GM21619 (cell line): ENCODE results near the gene CPLANE2.
"Not testable (repeated sequence)": the region's sequence is repeated elsewhere in the genome, so short reads cannot be mapped to it uniquely, and the experiment has no call there.

ENCODE experiments used
- ATAC-seq: cut with Tn5 transposase; IDR thresholded peaks from one replicate; pipeline ENCODE4 v1.9.1; 2021; ENCODE audit not compliant: unreplicated experiment

CPLANE2 gene

DNA sequence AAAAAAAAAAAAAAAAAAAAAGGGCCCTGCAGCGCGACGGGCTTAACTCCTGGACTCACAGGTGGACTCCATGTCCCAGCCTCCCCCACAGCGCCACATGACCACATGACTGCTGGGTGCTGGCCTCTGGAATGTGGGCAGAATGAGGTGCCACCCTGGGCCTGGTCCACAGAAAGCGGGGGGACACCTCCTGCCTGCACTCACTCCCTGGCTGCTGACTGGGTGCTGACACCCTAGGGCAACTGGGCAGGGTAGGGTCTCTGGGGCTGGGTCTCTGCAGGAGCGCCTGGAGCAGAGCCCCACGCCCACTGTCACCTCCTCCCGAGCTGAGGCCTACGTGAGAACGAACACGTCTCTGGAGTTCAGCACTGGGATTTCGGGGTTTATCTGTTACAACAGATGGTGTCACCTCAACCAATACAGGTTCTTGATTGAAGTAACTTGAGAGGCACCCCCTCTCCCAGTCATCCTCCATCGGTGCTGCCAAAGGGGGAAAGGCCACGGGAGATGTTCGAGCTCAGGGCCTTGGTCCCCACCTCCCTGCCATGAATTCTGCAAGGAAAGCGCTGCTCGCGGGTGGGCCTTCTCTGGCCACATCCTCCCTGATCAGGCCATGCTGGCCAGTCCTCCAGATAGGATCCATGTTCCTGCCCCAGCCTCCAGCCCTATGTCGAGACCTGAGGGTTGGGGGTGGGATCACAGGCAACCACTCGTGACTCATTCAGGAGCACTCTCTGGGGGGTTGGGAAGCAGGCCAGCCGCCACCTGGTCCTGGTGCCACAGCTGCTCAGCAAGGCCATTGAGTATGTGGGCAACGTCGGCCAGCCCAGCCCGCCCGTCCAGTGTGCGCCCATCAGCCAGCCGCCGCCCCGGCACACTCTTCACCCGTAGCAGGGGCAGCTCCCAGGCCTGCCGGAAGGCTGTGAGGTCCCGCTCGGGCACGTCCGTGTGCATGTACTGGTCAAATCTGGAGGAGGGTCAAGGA, 5.4 kb downstream of the CPLANE2 start:
- ATAC-seq: no peak

DNA sequence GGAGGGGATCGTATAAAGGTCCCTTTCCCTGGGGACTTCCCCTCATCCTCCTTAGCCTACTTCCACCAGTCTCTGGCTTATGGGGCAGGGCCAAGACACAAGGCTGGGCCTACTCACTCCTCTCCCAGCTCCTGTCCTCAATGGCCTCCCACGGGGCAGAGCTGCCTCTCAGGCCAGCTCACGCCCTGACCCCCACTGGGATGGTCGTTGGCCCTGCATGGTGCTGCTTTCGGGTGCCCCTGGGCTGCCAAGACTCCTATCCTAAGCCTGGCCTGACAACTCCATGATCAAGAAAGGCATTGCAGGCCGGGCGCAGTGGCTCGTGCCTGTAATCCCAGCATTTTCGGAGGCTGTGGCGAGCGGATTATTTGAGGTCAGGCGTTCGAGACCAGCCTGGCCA, 6.2 kb downstream of the CPLANE2 start:
- no peak for ATAC-seq

DNA sequence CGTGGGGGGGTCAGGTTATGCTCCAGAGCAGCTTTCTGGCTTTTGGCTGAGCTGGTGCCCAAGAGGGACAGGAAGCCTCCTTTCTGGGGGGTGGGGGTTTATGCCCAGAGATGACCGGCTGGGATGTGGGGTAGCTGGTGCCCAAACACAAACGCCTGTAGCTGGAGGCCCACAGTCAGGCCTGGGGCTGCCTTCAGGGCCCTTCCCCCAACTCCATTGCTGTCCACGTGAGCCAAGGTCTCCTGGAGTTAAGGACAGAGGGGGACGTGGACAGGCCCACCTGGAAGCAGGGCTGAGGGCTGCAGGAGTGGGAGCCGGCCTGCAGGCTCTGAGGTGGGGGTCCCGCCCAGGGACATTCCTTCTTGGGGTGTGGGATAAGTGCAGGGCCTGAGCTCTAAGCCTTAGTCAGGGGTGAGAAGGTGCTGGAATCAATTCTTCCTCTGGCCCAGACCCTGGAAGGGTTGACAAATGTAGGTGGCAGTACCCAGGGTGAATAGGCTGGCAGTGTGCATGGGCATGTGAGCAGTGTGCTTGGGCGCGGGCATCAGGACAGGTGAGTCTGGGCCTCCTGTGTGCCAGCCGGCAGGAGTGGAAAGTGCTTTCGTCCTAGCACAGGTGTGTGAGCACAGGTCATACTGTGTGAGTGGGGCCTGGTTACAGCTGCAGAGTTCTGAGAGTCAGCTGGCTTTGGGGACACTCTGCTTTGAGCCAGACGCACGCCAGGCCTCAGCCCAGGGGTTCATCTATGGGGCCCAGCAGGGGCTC, 6.8 kb downstream of the CPLANE2 start:
- no peak for ATAC-seq

- no peak for ATAC-seq
Observed at GRCh38 chr1:16226490-16227179, 10.3 kb downstream of the CPLANE2 start.

DNA sequence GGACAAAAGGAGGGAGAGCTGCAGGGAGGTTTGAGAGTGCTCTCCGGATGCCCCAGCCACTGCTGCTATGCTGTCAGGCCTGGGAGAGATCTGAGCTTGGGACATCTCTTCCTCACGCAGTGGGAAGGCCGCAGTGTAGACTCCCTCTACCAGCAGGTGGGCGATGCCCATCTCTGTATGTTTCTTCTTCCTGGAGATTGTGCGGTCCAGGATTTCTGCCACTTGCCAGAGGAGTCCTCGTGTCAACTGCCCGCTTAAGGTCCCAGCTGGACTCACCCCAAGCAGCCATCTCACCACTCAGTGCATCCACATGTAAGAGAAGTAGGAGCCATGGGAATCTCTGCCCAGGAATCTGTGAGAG, 10.9 kb downstream of the CPLANE2 start:
- ATAC-seq: no peak

DNA sequence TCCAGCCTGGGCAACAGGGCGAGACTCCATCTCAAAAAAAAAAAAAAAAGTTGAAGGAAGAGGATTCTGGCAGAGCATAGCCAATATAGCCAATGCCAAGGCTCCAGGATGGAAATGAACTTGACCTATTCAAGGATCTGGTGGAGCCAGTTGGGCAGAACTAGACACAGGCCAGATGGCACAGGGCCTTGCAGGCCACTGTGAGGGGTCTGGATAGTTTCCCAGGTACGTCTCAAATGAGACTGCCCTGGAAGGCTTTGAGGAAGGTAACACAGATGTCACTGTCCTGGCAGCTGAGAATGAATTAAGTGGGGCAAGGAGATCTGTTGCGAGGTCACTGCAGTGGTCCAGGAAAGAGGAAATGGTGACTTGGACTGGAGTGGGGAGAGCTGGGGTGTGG, 12.5 kb downstream of the CPLANE2 start:
- no peak for ATAC-seq

DNA sequence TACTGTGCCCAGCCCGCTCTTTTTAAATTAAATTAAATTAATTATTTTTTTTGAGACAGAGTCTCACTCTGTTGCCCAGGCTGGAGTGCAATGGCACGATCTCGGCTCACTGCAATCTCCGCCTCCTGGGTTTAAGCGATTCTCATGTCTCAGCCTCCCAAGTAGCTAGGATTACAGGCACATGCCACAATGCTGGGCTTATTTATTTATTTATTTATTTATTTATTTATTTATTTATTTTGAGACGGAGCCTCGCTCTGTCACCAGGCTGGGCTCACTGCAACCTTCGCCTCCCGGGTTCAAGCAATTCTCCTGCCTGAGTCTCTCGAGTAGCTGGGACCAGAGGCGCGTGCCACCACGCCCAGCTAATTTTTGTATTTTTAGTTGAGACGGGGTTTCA, 14.3 kb downstream of the CPLANE2 start:
- not testable (repeated sequence) for ATAC-seq

DNA sequence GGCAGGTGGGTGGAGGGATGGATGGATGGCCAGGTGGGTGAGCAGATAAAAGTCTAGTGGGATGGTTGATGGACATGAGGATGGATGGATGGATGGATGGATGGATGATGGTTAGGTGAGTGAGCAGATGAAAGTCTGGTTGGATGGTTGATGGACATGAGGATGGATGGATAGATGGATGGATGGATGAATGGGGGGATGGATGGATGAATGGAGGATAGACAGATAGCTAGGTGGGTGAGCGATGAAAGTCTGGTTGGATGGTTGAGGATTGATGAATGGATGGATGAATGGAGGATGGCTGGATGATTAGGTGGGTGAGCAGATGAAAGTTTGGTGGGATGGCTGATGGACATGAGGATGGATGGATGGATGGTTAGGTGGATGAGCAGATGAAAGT, 15.5 kb downstream of the CPLANE2 start:
- ATAC-seq: no peak

- no peak for ATAC-seq
Observed at GRCh38 chr1:16219968-16220500, 16.9 kb downstream of the CPLANE2 start.

DNA sequence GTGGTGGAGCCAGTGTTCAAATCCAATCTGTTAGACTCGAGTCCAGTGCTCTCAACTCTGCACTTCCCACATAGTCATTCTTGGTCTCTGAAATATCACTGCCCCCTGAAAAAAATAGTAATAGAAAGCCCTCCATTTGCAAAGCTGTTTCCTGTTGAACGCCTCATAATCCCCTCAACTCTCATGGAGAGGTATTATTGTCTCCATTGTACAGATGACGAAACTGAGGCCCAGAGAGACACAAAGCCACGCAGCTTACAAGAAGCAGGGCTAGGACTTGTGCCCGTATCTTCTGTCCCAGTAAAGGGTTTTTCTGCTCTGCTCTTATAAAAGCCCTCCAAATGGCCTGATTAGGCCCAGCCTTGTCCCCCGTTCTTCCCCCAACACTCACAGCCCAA, 18.3 kb downstream of the CPLANE2 start:
- ATAC-seq: no peak

GRCh38 chr1:16218014-16218673, 18.8 kb downstream of the CPLANE2 start:
- no peak for ATAC-seq

DNA sequence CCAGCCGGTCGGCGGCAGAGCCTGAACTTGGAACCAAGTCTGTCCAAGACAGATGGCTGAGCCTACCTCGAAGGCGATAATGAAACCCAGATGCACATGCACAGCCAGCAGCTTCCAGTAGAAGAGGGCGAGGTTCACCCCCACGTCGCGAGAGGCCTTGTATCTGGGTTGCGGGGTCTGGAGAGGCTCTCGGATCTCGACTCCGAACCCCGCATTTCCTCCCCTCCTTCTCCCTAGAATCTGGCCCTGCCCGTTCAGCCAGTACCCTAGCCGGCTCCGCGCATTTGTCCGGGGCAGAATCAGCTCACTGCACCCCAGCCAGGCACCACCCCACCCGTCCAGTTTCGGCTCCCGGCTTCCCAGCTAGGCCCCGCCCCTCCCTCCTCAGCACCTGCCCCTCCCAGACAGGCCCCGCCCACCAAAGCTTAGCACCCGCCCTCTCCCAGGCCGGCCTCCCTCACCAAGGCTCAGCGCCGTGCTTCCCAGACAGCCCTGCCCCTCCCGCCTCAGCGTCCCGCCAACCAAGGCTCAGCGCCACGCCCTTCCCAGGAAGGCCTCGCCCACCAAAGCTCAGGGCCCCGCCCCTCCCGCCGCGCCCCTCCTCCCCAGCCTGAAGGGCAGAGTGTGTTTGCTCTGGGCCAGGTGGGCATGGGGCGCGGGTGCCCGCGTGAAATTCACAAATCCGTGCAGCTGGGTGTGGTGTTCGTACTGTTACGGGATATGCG, 19.8 kb downstream of the CPLANE2 start:
- peak; percentile 92 for ATAC-seq

DNA sequence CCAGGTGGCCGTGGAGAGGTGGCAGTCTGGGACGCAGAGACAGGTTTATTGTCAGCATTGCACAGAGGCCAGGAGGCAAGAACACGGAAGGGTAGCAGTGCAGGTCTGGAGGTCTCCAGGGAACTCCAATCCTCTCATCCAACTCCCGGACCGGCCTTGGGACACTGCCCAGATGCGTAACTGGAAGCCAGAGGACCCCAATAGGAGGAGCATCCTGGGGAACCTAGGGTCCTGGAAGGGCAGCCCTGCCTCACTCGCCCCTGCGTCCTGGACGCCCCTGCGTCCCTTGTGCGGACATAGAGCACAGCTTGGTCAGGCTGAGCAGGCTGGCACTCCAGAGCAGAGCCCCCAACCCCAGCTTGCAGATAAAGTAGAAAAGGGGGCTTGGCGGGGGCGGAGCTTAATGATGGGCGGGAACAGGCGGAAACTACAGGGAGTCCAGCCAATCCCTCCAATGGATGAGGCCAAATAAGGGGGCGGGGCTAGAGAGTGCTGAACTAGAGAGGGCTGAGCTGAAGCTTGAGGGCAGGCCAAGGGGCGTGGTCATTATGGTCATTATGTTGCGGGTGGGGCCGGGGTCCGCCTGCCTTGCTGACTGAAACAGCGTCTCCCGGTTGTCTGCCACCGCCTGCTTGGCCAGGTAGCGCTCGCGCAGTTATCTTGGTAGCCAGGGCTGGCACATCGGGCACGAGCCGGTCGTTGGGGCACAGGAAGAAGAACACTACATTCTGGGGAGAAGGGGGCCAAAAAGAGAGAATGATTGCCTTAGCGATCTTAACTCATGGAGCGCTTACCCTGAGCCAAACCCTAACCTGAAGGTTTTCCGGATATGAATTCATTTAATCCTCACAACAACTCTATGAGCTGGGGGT, 20.9 kb downstream of the CPLANE2 start:
- ATAC-seq: no peak

DNA sequence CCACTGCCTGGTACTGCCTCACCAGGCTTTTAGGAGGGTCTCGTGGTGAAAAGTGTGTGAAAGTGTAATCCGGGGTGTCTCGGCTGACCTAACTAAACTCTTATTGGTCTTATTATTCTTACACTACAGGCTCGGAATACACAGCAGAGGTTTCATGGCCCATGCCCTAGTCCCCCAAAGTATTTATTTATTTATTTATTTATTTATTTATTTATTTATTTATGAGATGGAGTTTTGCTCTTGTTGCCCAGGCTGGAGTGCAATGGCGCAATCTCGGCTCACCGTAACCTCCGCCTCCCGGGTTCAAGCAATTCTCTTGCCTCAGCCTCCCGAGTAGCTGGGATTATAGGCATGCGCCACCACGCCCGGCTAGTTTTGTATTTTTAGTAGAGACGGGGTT, 21.7 kb downstream of the CPLANE2 start:
- not testable (repeated sequence) for ATAC-seq

GRCh38 chr1:16213544-16213943, 23.4 kb downstream of the CPLANE2 start:
- ATAC-seq: not testable (repeated sequence)

DNA sequence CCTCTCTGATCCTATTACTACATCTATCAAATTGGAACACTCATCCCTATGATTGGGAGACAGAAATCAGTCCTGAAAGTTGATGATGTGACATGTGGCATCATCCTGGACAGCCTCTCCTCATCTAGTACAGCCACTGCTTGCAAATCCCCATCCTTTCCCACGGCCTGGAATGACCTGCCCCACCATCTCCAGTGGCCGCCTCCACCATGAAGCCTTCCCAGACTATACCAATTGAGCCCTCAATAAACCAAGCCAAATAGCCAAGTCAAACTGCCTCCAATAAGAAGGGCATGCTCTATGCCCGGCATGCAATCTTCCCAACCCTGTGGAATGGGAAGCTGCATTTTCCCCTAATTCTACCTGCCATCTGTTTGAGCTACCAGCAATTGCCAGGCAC, 24.0 kb downstream of the CPLANE2 start:
- ATAC-seq: no peak

DNA sequence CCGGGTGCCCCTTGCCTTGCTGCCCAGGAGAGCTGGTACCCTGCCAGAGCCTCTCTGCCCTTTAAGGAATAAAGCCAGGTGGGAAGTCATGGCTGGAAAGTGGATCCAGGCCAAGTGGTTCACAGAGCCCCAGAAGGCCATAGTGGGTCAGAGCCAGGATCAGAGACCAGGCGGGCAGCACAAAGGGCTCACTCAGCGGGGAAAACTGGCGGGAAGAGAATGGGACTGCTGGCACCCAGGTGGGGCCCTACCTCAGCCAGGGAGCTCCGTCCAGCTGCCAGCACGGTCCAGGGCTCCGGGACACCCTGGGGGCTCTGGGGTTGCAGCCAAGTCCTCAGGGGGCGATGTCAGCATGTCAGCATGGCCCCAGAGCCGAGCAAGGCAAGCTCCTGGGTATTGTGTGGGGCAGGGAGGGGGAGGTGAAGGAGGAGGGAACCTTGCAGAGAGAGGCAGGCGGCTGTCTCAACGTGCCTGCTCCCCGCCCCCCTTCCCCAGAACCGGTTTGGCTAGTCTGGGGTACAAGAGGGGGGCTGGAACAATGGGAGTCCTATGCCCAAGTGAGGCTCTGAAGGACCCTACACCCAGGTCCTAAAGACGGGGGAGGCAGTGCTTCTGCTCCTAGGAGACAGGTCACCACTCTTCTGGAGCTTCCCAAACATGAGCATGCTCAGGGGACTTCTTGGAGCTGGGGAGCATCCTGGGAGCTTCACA, 24.6 kb downstream of the CPLANE2 start, which contains the start of gene ARHGEF19:
Gene ARHGEF19, minus strand, starts transcription at position 402 of the 711 bp plus-strand sequence. CDS start 3,598 bp downstream, outside the sequence.
- ATAC-seq: no peak

GRCh38 chr1:16211824-16212223, 25.2 kb downstream of the CPLANE2 start:
- ATAC-seq: no peak
